ENCODE data around the gene LAT.

- TF ChIP-seq, protein P1, sequence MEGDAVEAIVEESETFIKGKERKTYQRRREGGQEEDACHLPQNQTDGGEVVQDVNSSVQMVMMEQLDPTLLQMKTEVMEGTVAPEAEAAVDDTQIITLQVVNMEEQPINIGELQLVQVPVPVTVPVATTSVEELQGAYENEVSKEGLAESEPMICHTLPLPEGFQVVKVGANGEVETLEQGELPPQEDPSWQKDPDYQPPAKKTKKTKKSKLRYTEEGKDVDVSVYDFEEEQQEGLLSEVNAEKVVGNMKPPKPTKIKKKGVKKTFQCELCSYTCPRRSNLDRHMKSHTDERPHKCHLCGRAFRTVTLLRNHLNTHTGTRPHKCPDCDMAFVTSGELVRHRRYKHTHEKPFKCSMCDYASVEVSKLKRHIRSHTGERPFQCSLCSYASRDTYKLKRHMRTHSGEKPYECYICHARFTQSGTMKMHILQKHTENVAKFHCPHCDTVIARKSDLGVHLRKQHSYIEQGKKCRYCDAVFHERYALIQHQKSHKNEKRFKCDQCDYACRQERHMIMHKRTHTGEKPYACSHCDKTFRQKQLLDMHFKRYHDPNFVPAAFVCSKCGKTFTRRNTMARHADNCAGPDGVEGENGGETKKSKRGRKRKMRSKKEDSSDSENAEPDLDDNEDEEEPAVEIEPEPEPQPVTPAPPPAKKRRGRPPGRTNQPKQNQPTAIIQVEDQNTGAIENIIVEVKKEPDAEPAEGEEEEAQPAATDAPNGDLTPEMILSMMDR (conservative IDR thresholded peaks at IDR 0.05; ENCODE audit: low read length), result no peak
- no peak for TF ChIP-seq EZH2phosphoT487 (IDR thresholded peaks at IDR 0.05; ENCODE audit: borderline replicate concordance, low read depth, low read length)
These were observed 1.2 kb upstream of the LAT start for GRCh38 chr16:28983644-28984043.

Measured in OCI-LY7 (cell line).